ENCODE data around the gene G6PD. TPM values are rescaled to one million over a fixed set of nuclear protein-coding genes. Genes with fewer than 3 reads are reported as not detected.

Gene G6PD
- total and polyA plus RNA-seq, 2 donors (not counting 3 experiments of a cell fraction or from before 2014, with no cell fraction given), result 155 to 159 TPM

- dilution Hi-C loops (cut with MboI; ENCODE audit: extremely low pct_ligation_motif_present, low sequenced_read_pairs), result no loop called here
- Histone ChIP-seq H3K9ac (replicated peaks; ENCODE audit: extremely low read depth, insufficient read depth, low read length) (no peak overlapping the region), H4K20me1 (replicated peaks; ENCODE audit: control insufficient read depth, extremely low read depth, insufficient read depth, low read length) (no peaks in the 10 kb centered on the region), H3K9me3 (replicated peaks; ENCODE audit: control insufficient read depth, insufficient read depth, low read length) (no peaks in the 10 kb centered on the region), H3K27me3 (ENCODE audit: control insufficient read depth in 2 of 2, insufficient read depth in 2 of 2, low read length in 2 of 2) (no peaks in the 10 kb centered on the region), H3K79me2 (ENCODE audit: control insufficient read depth, insufficient read depth, low read length) (no peaks in the 10 kb centered on the region), H3K9me1 (replicated peaks; ENCODE audit: control insufficient read depth, extremely low read depth, insufficient read depth, low read length) (no peaks in the 10 kb centered on the region), H3K4me2 (ENCODE audit: insufficient read depth, low read length) (no peak overlapping the region), H2AFZ (ENCODE audit: low read depth, low read length) (no peak overlapping the region), H3K27ac (ENCODE audit: insufficient read depth, low read depth, low read length) (no peak overlapping the region), H3K4me1 (ENCODE audit: control insufficient read depth, extremely low read depth, insufficient read depth, low read length) (peaks cover 4% of the 10 kb centered on the region), H3K36me3 (ENCODE audit: control insufficient read depth in 2 of 2, extremely low read depth in 1 of 2, insufficient read depth in 2 of 2, low read length in 2 of 2) (peaks cover 5 to 17% of the 10 kb centered on the region in 2 experiments), H3K4me3 (replicated peaks in 1 of 3; ENCODE audit: insufficient read depth in 1 of 3, low read depth in 1 of 3, low read length in 3 of 3) (no peak overlapping the region)
- BruUV-seq (replicated peaks), result no TSS peak
- DNase-seq (ENCODE audit: low read depth, low spot score), result no peak
- CTCF ChIA-PET, result no interaction called here
- POLR2A ChIA-PET, result no interaction called here
- intact Hi-C loops (cut with micrococcal nuclease), result no loop called here
- FAIRE-seq, result no peak
- no peak for TF ChIP-seq MAX (IDR thresholded peaks at IDR 0.05; ENCODE audit: insufficient read depth, insufficient read length)
- TF ChIP-seq CTCF (IDR thresholded peaks at IDR 0.05; ENCODE audit: extremely low read depth in 1 of 2, insufficient read depth in 1 of 2, low read depth in 1 of 2, low read length in 2 of 2), result no peak
- TF ChIP-seq JUN (IDR thresholded peaks at IDR 0.05; ENCODE audit: borderline replicate concordance, insufficient read depth, insufficient read length, low read depth), result no peak
- TF ChIP-seq GATA2 (IDR thresholded peaks at IDR 0.05; ENCODE audit: insufficient read depth, insufficient read length, low read depth, low read length), result no peak
- no peak for TF ChIP-seq EZH2 (IDR thresholded peaks at IDR 0.05; ENCODE audit: borderline replicate concordance, low read depth, low read length, severe bottlenecking)
- no peak for TF ChIP-seq FOS (IDR thresholded peaks at IDR 0.05; ENCODE audit: borderline replicate concordance, insufficient read depth, low read length)
- no peak for TF ChIP-seq POLR2A (IDR thresholded peaks at IDR 0.05; ENCODE audit: low read depth, low read length)
- TF ChIP-seq POLR2AphosphoS5 (IDR thresholded peaks at IDR 0.05; ENCODE audit: insufficient read depth, low read depth, low read length), result no peak
- no peak for TF ChIP-seq MYC (IDR thresholded peaks at IDR 0.05; ENCODE audit: low read depth, low read length)
Observed at GRCh38 chrX:154530286-154530685, 16.4 kb downstream of the G6PD start.
